HepG2 (cell line): ENCODE measurements around the gene NOTCH4. TPM values are rescaled to one million over a fixed set of nuclear protein-coding genes. Genes with fewer than 3 reads are reported as not detected.

Experiments
- ARNTL ChIP-seq: sonication (generic); formaldehyde crosslinking; IDR thresholded peaks from 2 replicates; pipeline ENCODE4 v1.4.0; 2020; ENCODE audit warnings: mild to moderate bottlenecking, missing genetic modification reagents
- ASH2L ChIP-seq: fragments of 300-600, 200-600 bp; sonication (generic); IDR thresholded peaks from 2 replicates; pipeline ENCODE4 v1.7.0; 2017; ENCODE audit warnings: low read depth, mild to moderate bottlenecking, moderate library complexity, mixed read lengths, low read length; ENCODE audit not compliant: insufficient read length
- ATF7-NPFF ChIP-seq: sonication (generic); formaldehyde crosslinking; IDR thresholded peaks from 2 replicates; pipeline ENCODE4 v1.8.1; 2023; ENCODE audit warnings: mild to moderate bottlenecking, low read depth, missing genetic modification reagents, moderate library complexity
- ETV5 ChIP-seq: IDR thresholded peaks from 2 replicates; pipeline ENCODE4 v1.6.1; 2018; ENCODE audit warnings: missing biosample characterization, missing genetic modification reagents, inconsistent platforms, borderline replicate concordance
- HNF4A ChIP-seq: sonication (generic); formaldehyde crosslinking; IDR thresholded peaks from 2 replicates; pipeline ENCODE4 v1.4.0; 2020; ENCODE audit warnings: missing genetic modification reagents
- KMT2B ChIP-seq: IDR thresholded peaks from 2 replicates; pipeline ENCODE4 v1.6.1; 2016; ENCODE audit warnings: missing genetic modification reagents, missing compliant biosample characterization
- MZF1 ChIP-seq: sonication (generic); formaldehyde crosslinking; IDR thresholded peaks from 2 replicates; pipeline ENCODE4 v1.8.1; 2023; ENCODE audit warnings: mild to moderate bottlenecking, missing genetic modification reagents, borderline replicate concordance
- NFKBIZ ChIP-seq: IDR thresholded peaks from 2 replicates; pipeline ENCODE4 v1.6.1; 2018; ENCODE audit warnings: missing genetic modification reagents, missing compliant biosample characterization
- NPAS2 ChIP-seq: sonication (generic); formaldehyde crosslinking; IDR thresholded peaks from 2 replicates; pipeline ENCODE4 v1.8.0; 2022; ENCODE audit warnings: mild to moderate bottlenecking, missing genetic modification reagents, borderline replicate concordance
- PCBP1 ChIP-seq: fragments of 200-400 bp; formaldehyde crosslinking; IDR thresholded peaks from 2 replicates; pipeline ENCODE4 v1.6.1; 2017; ENCODE audit warnings: mild to moderate bottlenecking, low read depth, low read length, borderline replicate concordance
- PHF8 ChIP-seq: sonication (generic); formaldehyde crosslinking; IDR thresholded peaks from 2 replicates; pipeline ENCODE4 v1.5.0; 2020; ENCODE audit warnings: missing genetic modification reagents
- POLR2G ChIP-seq: fragments of 200-400 bp; formaldehyde crosslinking; IDR thresholded peaks from 2 replicates; pipeline ENCODE4 v1.6.1; 2018; ENCODE audit warnings: mild to moderate bottlenecking, low read depth, low read length, moderate library complexity
- SIX4 ChIP-seq: sonication (generic); formaldehyde crosslinking; IDR thresholded peaks from 2 replicates; pipeline ENCODE4 v1.4.0; 2020; ENCODE audit warnings: missing genetic modification reagents
- TBX2 ChIP-seq: sonication (generic); formaldehyde crosslinking; IDR thresholded peaks from 2 replicates; pipeline ENCODE4 v1.5.0; 2020; ENCODE audit warnings: missing genetic modification reagents, mild to moderate bottlenecking, borderline replicate concordance
- XBP1 ChIP-seq: sonication (generic); formaldehyde crosslinking; IDR thresholded peaks from 2 replicates; pipeline ENCODE4 v1.5.0; 2020; ENCODE audit warnings: missing genetic modification reagents
- ZFP82 ChIP-seq: sonication (generic); formaldehyde crosslinking; IDR thresholded peaks from 2 replicates; pipeline ENCODE4 v1.5.1; 2020; ENCODE audit warnings: mild to moderate bottlenecking, missing genetic modification reagents, borderline replicate concordance
- ZNF326 ChIP-seq: sonication (generic); formaldehyde crosslinking; IDR thresholded peaks from 2 replicates; pipeline ENCODE4 v1.4.0; 2020; ENCODE audit warnings: missing genetic modification reagents, borderline replicate concordance
- ZNF543 ChIP-seq: sonication (generic); formaldehyde crosslinking; IDR thresholded peaks from 2 replicates; pipeline ENCODE4 v1.4.0; 2020; ENCODE audit warnings: mild to moderate bottlenecking, missing genetic modification reagents
- ZNF615 ChIP-seq: sonication (generic); formaldehyde crosslinking; IDR thresholded peaks from 2 replicates; pipeline ENCODE4 v1.5.0; 2020; ENCODE audit warnings: mild to moderate bottlenecking, missing genetic modification reagents, borderline replicate concordance
- ZNF660 ChIP-seq: sonication (generic); formaldehyde crosslinking; IDR thresholded peaks from 2 replicates; pipeline ENCODE4 v1.5.1; 2020; ENCODE audit warnings: mild to moderate bottlenecking, low read depth, missing genetic modification reagents, borderline replicate concordance
- ZNF713 ChIP-seq: sonication (generic); formaldehyde crosslinking; IDR thresholded peaks from 2 replicates; pipeline ENCODE4 v1.4.0; 2020; ENCODE audit warnings: mild to moderate bottlenecking, missing genetic modification reagents
- ZNF761 ChIP-seq: sonication (generic); formaldehyde crosslinking; conservative IDR thresholded peaks from 2 replicates; pipeline ENCODE4 v1.4.0; 2020; ENCODE audit warnings: mild to moderate bottlenecking, missing genetic modification reagents
- ZNF768 ChIP-seq: sonication (generic); formaldehyde crosslinking; IDR thresholded peaks from 2 replicates; pipeline ENCODE4 v1.4.0; 2020; ENCODE audit warnings: missing genetic modification reagents
- polyA plus RNA-seq, 8 experiments: library from polyadenylated mRNA; depleted of rRNA in 3 of 8; stranded (reverse) in 7 of 8; unstranded in 1 of 8; fragments of >200 nt; fragmentation: Illumina TruSeq in 4 of 8; extraction: Trizol in 4 of 8; gene quantifications; 2 replicates each; pipeline versions ENCODE4 v1.2.1 to v1.2.3, GENCODE V29; 2011 to 2016; ENCODE audit warnings: low read depth in 4 of 8, missing spikeins in 1 of 8, mixed read lengths in 1 of 8; ENCODE audit not compliant: insufficient read depth in 1 of 8
- total RNA-seq, 5 experiments: library from RNA; depleted of rRNA; stranded (reverse); fragments of >200 nt; fragmentation: Illumina TruSeq; extraction: Trizol; gene quantifications; 2 replicates each; pipeline ENCODE4 v1.2.3, GENCODE V29; 2016; ENCODE audit warnings: low read depth in 1 of 5
- TF ChIP-seq, protein P1 (sequence below): fragments of 450-650 bp; IDR thresholded peaks from 2 replicates; pipeline ENCODE4 v1.6.1; 2016
- TF ChIP-seq, protein P2 (sequence below): sonication (generic); formaldehyde crosslinking; IDR thresholded peaks from 2 replicates; pipeline ENCODE4 v1.4.0; 2020; ENCODE audit warnings: mild to moderate bottlenecking, missing genetic modification reagents
- TF ChIP-seq, protein P3 (sequence below): IDR thresholded peaks from 2 replicates; pipeline ENCODE4 v1.6.1; 2016; ENCODE audit warnings: missing compliant biosample characterization, missing genetic modification reagents, borderline replicate concordance

The NOTCH4 gene
- total and polyA plus RNA-seq, 2 of the 13 experiments (the other 11 are each of a cell fraction or from before 2014, with no cell fraction given), result 0.51 to 0.83 TPM

DNA sequence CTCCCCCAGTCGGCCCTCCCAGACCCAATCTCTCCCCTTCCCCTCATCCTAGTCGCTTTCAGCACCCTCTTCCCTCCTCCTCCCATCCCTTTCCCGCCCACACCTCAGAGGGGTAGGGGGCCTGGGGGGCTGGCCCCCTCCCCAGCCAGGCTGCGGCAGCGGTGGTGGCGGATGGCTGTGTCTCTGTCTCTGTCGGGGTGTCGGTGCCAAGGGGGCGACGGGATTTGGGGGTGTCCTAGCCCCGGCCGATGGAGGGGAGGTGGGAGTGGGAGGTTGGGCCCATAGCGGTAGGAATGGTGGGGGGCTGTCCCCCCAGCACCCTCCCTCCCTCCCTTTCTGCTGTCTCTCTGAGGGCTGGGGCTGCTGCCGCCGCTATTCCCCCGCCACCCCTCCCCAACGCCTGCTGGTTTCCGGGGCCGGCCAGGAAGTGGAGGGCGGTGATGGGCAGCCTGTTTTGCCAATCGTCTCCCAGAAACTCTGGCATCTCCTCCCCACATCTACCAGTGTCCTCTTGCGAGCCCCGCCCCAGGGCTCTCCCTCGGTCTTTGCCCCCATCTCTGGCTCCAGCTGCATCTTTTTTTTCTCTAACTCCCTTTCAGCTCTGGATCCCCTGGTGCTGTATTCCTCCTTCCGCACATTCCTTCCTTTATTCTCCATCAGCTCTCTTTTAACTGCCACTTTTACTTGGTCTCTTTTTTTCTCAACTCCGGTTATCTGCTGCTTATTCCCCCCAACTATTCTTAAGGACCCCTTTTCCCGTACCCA is 48.0 kb downstream of the NOTCH4 start, which contains the start of gene AGPAT1 (continued):
- TF ChIP-seq, protein P1, sequence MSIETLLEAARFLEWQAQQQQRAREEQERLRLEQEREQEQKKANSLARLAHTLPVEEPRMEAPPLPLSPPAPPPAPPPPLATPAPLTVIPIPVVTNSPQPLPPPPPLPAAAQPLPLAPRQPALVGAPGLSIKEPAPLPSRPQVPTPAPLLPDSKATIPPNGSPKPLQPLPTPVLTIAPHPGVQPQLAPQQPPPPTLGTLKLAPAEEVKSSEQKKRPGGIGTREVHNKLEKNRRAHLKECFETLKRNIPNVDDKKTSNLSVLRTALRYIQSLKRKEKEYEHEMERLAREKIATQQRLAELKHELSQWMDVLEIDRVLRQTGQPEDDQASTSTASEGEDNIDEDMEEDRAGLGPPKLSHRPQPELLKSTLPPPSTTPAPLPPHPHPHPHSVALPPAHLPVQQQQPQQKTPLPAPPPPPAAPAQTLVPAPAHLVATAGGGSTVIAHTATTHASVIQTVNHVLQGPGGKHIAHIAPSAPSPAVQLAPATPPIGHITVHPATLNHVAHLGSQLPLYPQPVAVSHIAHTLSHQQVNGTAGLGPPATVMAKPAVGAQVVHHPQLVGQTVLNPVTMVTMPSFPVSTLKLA, result no peak
- peak; percentile 70 for TF ChIP-seq PHF8
- TF ChIP-seq, protein P2, sequence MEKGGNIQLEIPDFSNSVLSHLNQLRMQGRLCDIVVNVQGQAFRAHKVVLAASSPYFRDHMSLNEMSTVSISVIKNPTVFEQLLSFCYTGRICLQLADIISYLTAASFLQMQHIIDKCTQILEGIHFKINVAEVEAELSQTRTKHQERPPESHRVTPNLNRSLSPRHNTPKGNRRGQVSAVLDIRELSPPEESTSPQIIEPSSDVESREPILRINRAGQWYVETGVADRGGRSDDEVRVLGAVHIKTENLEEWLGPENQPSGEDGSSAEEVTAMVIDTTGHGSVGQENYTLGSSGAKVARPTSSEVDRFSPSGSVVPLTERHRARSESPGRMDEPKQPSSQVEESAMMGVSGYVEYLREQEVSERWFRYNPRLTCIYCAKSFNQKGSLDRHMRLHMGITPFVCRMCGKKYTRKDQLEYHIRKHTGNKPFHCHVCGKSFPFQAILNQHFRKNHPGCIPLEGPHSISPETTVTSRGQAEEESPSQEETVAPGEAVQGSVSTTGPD (CRISPR knock-in tag), result 0 out of 2 replicates have a peak, but pooled peaks have one; percentile 65
- no peak for TF ChIP-seq ASH2L
- peak; percentile 67; the same call in 1 of the 2 replicates for TF ChIP-seq ZNF543 (CRISPR knock-in tag)
- TF ChIP-seq TBX2 (CRISPR knock-in tag), result no peak; the same call in 1 of the 2 replicates
- no peak for TF ChIP-seq XBP1
- no peak for TF ChIP-seq MZF1 (CRISPR knock-in tag)
- TF ChIP-seq HNF4A, result peak; percentile 78
- TF ChIP-seq ZNF326 (CRISPR knock-in tag), result no peak
- TF ChIP-seq ZNF713, result no peak
- TF ChIP-seq POLR2G, result peak; percentile 84
- TF ChIP-seq ZNF761 (CRISPR knock-in tag), result no peak; the same call in 1 of the 2 replicates
- TF ChIP-seq, protein P3, sequence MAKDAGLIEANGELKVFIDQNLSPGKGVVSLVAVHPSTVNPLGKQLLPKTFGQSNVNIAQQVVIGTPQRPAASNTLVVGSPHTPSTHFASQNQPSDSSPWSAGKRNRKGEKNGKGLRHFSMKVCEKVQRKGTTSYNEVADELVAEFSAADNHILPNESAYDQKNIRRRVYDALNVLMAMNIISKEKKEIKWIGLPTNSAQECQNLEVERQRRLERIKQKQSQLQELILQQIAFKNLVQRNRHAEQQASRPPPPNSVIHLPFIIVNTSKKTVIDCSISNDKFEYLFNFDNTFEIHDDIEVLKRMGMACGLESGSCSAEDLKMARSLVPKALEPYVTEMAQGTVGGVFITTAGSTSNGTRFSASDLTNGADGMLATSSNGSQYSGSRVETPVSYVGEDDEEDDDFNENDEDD (CRISPR knock-in tag), result 0 out of 2 replicates have a peak, but pooled peaks have one; percentile 28
- TF ChIP-seq ATF7-NPFF (CRISPR knock-in tag), result peak; percentile 78; the same call in 1 of the 2 replicates
- no peak for TF ChIP-seq NPAS2 (CRISPR knock-in tag)
- TF ChIP-seq PCBP1, result peak; percentile 99
- TF ChIP-seq KMT2B (CRISPR knock-in tag), result peak; percentile 62; the same call in 1 of the 2 replicates
- TF ChIP-seq ZNF768, result peak; percentile 68; the same call in 1 of the 2 replicates
- TF ChIP-seq SIX4 (CRISPR knock-in tag), result no peak
- peak; percentile 57; the same call in 1 of the 2 replicates for TF ChIP-seq ARNTL (CRISPR knock-in tag)
- TF ChIP-seq ETV5 (CRISPR knock-in tag), result peak; percentile 70; the same call in 1 of the 2 replicates
- no peak for TF ChIP-seq ZNF615 (CRISPR knock-in tag)
- TF ChIP-seq NFKBIZ (CRISPR knock-in tag), result peak; percentile 49; the same call in 1 of the 2 replicates
- TF ChIP-seq ZFP82 (CRISPR knock-in tag), result 0 out of 2 replicates have a peak, but pooled peaks have one; percentile 60
- TF ChIP-seq ZNF660, result no peak
